Activated T-cell treated with anti-CD3 and anti-CD28 coated beads for 48 hours (primary cell): Measurements from ENCODE around the gene ALDH1A3.

ENCODE experiments used
- DNase-seq: peaks from one replicate; pipeline ENCODE4 v3.0.0-alpha.2; 2020; ENCODE audit warnings: low read depth

The ALDH1A3 gene

DNA sequence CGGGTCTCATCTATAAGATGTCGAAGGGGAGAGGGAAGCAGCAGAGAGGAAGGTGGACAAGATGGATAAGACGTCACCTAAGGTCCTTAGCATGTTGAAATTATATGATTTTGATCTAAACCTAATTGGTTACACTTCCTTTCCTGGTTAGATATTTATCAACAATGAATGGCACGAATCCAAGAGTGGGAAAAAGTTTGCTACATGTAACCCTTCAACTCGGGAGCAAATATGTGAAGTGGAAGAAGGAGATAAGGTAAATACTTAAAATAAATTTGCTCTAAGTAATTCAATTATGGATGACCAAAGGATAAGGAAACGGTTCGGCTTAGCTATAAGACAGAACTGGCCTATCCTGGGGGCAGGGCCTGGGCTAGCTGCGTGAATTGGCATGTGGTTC lies 5.5 kb downstream of the ALDH1A3 start:
- no peak for DNase-seq

DNA sequence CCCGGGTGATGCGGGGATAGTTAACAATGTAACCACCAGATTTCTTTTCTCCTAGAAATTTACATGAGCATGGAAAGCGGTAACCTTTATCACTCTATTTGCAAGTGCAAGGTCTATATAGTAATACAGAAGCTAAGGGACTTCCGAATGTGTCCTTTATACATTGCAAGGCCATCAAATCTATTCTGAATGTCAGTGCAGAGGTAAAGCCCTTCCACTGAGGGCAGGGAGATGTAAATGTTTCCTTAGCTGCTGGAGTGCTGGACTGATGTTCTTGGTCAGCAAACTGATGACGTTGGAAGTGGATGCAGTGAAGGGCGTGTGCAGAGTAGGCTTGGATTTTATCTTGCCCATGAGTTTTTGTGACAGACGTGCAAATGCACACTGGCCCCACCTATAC lies 6.2 kb downstream of the ALDH1A3 start:
- no peak for DNase-seq

- DNase-seq: no peak
Measured at GRCh38 chr15:100887211-100887913, 7.7 kb downstream of the ALDH1A3 start.

DNA sequence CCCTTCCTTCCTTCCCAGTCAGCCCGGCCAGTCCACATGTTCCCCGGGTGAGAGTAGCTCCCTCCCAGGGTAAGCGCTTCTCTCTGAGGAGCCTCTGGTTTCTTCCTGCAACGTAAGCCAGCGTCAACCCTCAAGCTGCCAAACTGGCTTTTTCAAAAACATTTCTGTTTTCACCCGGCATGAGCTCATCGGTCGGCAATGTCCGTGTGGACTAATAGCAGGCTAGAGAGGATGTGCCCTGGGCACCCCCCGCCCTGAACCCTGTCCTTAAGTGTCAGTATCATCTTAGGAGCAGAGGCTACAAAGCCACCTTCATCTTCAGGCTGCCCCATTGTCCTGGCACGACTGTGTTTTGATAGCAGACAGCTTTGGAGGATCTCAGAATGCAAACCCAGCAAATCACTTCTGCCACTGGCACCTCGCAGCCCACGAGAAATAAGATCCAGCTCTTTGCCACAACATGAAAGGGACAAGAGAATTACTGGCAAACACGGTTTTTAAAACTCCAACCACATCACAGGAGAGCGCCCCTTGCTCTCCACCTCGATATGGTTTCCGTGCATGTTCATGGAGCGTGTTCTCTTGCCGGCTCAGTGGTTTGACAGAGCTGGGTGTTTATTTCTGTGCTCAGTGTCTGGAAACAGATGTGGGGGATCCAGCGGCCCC lies 9.9 kb downstream of the ALDH1A3 start:
- DNase-seq: no peak

DNA sequence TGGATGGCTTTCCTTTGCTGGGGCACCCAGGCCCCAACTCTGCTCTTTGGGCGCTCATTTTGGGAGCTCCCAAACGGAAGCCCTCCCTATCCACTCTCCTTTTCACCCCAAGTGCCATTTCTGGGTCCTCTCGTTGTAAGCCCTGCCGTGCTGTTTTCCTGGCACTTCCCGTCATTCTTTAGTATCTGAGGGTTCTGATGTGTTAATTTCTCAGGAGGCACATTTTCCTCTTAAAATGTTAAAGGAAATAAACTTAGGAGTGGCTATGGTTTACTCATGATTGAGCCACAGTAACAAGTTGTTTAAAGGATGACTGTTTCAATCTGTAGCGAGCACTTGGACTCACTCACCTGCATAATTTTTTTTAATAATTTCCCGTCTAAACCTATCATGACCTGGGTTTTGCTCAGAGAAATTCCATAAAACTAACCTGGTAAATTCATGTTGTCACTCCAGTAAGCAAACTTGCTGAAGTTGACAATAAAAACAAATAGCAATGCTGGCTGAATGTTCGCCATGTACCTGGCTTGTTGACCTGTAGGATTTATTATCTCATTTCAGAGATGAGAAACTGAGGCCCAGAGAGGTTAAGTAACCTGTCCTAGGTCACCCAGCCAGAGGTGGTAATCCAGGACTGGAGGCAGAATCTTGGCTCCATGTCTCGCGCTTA lies 10.6 kb downstream of the ALDH1A3 start:
- DNase-seq: no peak

DNA sequence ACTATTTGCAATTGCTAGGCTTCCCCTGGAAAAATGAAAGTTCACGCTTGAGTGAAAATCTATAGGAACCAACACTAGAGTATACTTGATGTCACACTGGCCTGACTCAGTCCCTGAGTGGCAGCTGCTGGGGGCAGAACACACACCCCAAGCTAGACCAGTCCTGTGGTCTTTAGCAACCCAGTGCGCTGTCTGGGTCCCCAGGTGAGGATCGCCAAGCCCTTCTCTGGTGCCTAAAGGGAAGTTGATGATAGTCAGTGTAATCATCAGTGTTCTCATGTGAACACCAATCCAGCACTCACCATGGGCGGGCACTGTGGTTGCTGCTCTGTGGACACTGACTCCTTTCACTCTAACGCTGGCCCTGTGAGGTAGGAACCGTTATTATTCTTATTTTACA lies 11.2 kb downstream of the ALDH1A3 start:
- DNase-seq: no peak

DNA sequence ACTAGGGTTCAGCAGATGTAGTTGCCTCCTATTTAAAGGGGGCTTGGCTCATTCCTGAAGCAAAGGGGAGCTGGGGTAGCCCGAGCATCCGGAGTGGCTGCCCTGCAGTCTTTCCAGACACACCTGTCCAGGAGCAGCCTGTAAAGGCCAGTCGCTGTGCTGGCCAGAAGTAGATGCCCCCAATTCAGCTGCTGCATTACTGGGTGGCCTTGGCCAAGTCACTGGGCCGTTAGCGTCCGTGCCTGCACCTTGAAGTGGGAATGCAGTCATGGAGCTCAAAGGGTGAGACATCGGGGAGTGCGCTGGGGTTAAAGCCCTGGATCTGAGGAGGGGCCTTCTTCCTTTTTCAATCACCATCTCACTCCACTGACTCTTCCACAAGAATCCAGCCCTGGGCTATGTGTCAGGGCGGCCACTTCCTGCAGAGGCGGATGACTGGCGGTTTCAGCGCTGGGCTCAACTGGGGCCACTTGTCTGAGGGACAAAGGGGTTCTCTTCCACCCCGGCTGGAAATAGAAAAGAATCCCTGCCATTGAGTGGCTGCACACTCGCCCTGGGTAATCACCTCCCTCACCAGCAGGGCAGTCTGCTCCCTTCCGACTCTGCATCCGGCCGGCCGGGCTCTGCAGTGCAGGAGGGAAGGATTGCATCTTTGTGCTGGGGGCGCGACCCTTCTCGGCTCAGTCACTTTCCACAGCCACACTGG lies 11.8 kb downstream of the ALDH1A3 start:
- no peak for DNase-seq

DNA sequence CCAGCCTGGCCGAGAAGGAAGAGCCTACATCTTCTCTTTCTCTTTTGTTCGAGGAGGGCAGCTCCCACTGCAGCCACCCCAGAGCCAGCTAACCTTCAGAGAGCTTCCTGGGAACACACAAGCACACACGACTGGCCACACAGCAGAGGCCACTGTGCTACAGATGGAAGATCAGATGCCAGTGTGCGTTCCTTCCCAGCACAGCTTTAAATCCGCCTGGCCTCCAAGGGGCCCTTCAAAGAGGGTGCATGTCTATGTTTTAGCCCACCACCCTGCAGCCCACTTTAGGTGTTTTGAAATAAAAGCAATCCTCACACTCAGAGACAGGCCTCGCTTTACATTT lies 12.4 kb downstream of the ALDH1A3 start:
- no peak for DNase-seq

DNA sequence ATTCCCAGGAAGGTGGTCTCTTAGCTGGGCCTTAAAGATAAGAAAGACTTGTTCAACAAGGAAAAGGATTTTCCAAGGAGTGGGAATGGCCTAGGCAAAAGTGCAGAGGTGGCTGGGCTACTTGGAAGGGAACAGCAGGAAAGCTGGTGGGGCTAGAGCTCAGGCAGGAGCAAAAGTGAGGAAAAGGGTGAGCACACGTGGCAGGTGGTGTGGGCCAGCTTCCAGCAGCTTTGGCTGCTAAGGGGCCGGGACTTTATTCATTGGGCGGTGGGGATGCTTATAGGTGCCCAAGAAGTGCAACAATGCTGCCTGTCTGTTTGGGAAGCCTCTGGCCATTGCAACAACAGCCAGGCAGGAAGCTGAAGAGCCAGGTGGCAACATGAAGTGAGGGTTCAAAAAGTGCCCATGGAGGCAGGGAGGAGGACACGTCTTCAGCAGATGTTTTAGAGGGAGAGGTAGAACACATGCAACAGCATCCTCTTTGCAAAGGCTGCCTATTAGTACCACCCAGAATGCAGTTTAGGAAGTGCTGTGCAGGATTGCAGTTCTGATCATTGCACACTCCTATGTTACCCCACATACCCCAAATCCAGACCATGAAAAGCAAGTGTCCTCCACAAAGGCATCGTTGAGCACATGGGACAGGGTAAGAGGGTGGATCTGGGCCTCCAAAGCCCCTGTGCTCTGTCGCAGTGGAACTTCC lies 13.8 kb downstream of the ALDH1A3 start:
- DNase-seq: no peak

- no peak for DNase-seq
Measured at GRCh38 chr15:100893964-100894295, 14.3 kb downstream of the ALDH1A3 start.

- DNase-seq: no peak
Measured at GRCh38 chr15:100895721-100896120, 16.1 kb downstream of the ALDH1A3 start.

DNA sequence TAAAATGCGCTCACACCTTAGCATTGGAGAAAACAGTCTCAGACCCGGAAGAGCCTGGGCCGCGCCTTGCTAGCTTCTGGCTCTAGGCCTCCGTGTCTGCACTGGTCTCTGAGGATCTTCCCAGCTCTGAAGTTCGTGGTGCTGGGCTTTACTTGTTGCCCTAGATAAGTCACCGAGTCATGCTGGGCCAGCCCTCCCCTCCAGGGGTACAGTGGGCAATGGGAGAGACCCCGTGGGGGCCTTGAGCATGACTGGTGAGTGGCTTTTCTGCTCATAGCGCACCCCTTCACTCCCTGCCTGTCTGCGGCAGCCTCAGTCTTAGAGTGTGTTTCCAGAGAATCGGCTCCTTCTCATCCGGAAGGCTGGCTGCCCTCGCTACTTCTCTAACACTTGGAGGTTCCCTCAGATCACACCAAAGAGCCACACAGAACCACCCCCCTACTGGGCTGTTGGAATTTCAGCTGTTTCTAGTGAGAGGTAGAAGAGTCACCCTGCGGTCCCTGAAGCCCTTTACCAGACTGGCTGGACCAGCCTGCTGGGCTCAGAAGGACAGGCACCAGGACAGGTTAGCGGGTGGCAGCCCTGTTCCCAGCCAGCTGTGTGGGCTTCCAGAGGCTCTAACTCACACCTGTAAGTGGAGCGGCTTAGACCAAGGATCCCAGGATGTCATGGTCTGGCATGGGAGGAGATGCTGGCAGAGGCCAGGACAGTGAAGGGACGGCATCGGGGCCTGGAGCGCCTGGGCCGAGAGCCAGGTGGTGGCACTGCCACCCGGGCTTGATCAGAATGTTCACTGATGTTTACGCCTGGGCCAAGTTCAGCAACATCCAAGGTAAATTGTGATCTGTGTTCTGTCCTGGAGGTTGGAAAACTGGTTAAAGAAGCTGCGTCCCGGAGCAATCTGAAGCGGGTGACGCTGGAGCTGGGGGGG lies 17.9 kb downstream of the ALDH1A3 start:
- no peak for DNase-seq

GRCh38 chr15:100898152-100898490 lies 18.5 kb downstream of the ALDH1A3 start:
- DNase-seq: no peak

DNA sequence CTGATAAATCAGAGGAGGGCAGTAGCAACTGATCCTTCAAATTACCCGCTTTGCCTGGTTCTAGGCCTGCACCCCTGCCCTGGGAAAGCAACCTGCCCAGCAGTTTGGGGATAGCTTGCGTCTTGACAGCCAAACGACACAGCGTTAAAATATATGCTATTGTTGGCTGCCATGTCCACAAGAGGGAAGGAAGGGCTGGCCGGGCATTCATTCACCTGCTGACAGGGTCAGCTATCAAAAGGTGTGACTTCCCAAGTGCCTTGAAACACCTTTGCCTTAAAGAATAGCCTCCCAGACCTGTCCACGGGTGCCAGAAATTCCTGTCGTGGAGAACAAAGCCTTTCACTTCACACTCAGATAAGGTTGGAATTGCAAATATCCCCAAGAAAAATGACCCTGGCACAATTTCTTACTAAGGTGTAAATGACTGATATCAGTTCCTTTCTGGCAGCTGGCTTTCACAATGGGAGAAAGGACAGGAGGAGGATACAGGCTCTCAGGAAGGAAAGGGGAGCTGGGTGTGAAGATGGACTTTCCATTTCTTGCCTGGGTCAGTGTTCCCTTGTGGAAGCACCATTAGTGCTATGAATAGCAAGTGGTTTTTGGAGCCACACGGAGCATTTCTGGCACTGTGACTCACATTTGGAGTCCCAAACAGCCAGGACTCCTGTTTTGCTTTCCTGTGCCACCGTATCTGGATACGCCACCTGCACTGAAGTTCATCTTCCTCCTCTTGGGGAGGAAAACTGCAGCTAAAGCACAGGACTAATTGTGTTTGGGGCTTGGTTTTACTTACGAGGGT lies 19.2 kb downstream of the ALDH1A3 start:
- no peak for DNase-seq

GRCh38 chr15:100899601-100900000 lies 20.0 kb downstream of the ALDH1A3 start:
- DNase-seq: no peak

GRCh38 chr15:100900136-100900794 lies 20.6 kb downstream of the ALDH1A3 start:
- no peak for DNase-seq

DNA sequence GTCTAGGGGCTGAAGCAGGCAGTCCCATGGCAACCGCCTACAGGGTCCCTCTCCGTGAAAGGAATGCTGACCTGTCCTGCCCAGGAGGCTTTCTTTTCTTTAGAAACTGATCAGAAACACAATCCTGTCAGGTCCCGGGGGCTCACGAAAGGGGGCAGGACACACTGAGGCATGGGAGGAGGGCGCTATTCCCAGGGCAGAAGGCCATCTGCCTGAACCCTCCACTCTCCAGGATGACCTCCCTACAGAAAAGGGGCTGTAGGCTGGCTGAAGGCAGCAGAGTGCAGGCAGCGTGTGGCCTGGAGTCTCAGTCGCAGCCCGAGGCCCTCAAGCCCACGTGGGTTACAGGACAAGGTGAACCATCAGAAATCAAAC lies 21.2 kb downstream of the ALDH1A3 start:
- DNase-seq: no peak

DNA sequence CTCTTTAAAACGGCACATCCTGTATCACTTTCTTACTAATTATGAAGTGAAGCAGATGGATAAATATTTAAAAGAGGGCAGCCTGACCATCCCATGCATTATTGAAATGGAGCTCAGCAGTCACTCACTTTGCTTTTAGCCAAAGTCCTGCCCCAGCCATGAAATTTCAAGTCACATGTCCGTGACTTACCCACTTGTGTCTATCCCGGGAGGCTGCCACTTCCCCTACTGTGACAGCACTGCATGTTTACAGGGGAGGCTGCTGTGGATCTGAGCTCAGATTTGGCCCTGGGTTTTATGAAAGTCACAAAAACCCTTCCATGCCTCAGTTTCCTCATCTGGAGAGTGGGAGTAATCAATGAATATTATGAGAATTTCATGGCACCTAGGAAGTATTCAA lies 21.7 kb downstream of the ALDH1A3 start:
- no peak for DNase-seq

DNA sequence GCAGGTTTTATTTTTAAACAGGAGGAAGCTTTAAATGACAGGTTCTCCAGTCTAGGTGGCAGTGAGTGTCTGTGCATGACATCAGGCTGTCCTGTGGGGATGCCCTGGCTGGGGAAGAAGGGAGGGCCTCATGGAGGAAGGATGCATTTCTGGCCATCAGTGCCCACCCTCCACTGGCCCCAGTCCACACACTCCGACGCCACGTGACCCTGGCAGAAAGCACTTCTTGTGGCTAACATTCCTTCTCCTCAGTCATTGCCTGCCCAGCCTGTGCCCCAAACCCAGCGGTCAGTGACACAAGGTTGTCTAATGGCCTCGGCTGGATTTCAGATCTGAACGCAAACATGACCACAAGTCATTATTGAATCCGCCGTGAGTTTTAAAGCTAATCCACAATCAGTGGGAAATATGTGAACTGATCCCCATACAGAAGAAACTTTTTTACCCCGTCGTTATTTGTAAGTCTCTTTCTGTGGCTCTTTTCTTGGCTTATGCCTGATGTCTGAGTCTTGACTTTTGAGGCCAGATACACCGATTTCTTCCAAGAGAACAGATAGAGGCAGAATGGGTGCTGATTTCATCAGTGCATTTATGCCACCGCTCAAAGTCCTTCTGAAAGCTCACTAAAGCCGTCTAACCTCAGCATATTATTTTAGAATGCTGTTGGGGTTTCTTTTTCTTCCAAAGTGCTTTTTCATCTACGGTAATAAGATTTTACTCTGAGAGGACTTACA lies 22.2 kb downstream of the ALDH1A3 start:
- no peak for DNase-seq
